ENCODE results near the gene MBOAT7. TPM values are rescaled to one million over a fixed set of nuclear protein-coding genes. Genes with fewer than 3 reads are reported as not detected.

The MBOAT7 gene
- total and polyA plus RNA-seq, 2 of the 8 experiments (the other 6 are each of a cell fraction or from before 2014, with no cell fraction given) = 85.5 to 90.9 TPM

- ChIA-PET CTCF (ENCODE audit: partially characterized antibody) (interaction anchor here (0.7 to 1.6 kb wide), 6 partner anchors 11 to 1092 kb away, joined by 3 to 5 read pairs (median 4); partner anchors contain the start of gene MBOAT7), POLR2A (ENCODE audit: partially characterized antibody) (interaction anchor here (1.0 to 3.5 kb wide), 6 partner anchors 17 to 91 kb away, joined by 3 to 11 read pairs (median 3); partner anchors contain the start of gene MBOAT7)
- DNase-seq (ENCODE audit: low read depth in 1 of 2, low spot score in 2 of 2) = no peak
- Histone ChIP-seq H3K79me2 (ENCODE audit: control insufficient read depth in 1 of 2, insufficient read depth in 2 of 2, low read length in 2 of 2) (no peaks in the 10 kb centered on the region), H3K4ac (replicated peaks; ENCODE audit: insufficient read length, low read depth, low read length) (no peak overlapping the region), H2BK5ac (ENCODE audit: low read depth, low read length) (no peak overlapping the region), H4K91ac (replicated peaks; ENCODE audit: insufficient read length, low read length) (no peak overlapping the region), H3K56ac (replicated peaks; ENCODE audit: insufficient read length, low read depth, low read length) (no peak overlapping the region), H2BK15ac (ENCODE audit: low read length) (no peak overlapping the region), H3K23ac (ENCODE audit: insufficient read length) (no peak overlapping the region), H2BK20ac (ENCODE audit: low read length) (no peak overlapping the region), H4K8ac (ENCODE audit: extremely low read depth, insufficient read depth, low read length) (no peak overlapping the region), H4K5ac (ENCODE audit: insufficient read length, low read depth, low read length) (no peak overlapping the region), H4K20me1 (replicated peaks in 1 of 2; ENCODE audit: control insufficient read depth in 1 of 2, insufficient read depth in 2 of 2, low read length in 2 of 2) (peaks cover 1 to 3% of the 10 kb centered on the region in 2 experiments), H3K4me1 (replicated peaks in 1 of 4; ENCODE audit: control insufficient read depth in 3 of 4, insufficient read depth in 4 of 4, low read length in 3 of 4) (peaks cover 0 to 12% (median 6%) of the 10 kb centered on the region in 4 experiments; a peak in 6 of 7 replicates), H3K4me2 (ENCODE audit: insufficient read depth in 1 of 2, low read depth in 2 of 2, low read length in 2 of 2) (no peak overlapping the region), H2AK5ac (ENCODE audit: low read depth, low read length) (no peak overlapping the region), H2AFZ (ENCODE audit: low read length) (no peak overlapping the region), H3K9ac (replicated peaks in 1 of 4; ENCODE audit: extremely low read depth in 1 of 4, low read depth in 3 of 4, low read length in 3 of 4) (no peak overlapping the region), H3K18ac (ENCODE audit: extremely low read depth, low read length) (no peak overlapping the region), H3K23me2 (ENCODE audit: low read depth, low read length) (peaks cover 4% of the 10 kb centered on the region; the same call in 1 of the 2 replicates), H2BK120ac (replicated peaks; ENCODE audit: low read depth, low read length) (no peak overlapping the region), H3K4me3 (ENCODE audit: extremely low read depth in 1 of 4, insufficient read depth in 2 of 4, low read depth in 3 of 4, low read length in 4 of 4) (no peak overlapping the region), H3K9me3 (ENCODE audit: insufficient read depth in 2 of 2, low read depth in 1 of 2, low read length in 1 of 2) (no peaks in the 10 kb centered on the region), H3K27me3 (replicated peaks in 1 of 4; ENCODE audit: control insufficient read depth in 3 of 4, extremely low read depth in 1 of 4, insufficient read depth in 3 of 4, low read length in 3 of 4) (0 out of 7 replicates have a peak, but pooled peaks cover 0 to 2% (median 0%) of the 10 kb centered on the region in 4 experiments), H2BK12ac (ENCODE audit: low read depth, low read length) (no peak overlapping the region), H3K79me1 (ENCODE audit: low read depth, low read length) (no peaks in the 10 kb centered on the region), H3K14ac (ENCODE audit: insufficient read length) (no peak overlapping the region), H3K27ac (ENCODE audit: low read depth, low read length) (no peak overlapping the region), H3K36me3 (ENCODE audit: control insufficient read depth in 2 of 4, insufficient read depth in 4 of 4, low read length in 3 of 4) (no peaks in the 10 kb centered on the region)
- 92% methylated on average over 14 of the region's 21 CpGs; no CpG with 5 or more reads in 1 of the 2 experiments for WGBS, 2 experiments (ENCODE audit: extremely low coverage in 1 of 2, insufficient coverage in 1 of 2, insufficient read length in 1 of 2, insufficient replicate concordance in 2 of 2, low coverage in 1 of 2, low lambda C conversion rate in 2 of 2, missing lambda C conversion rate in 1 of 2)
- TF ChIP-seq TAF7 (optimal IDR thresholded peaks at IDR 0.05; ENCODE audit: borderline replicate concordance, low read depth, low read length) (no peak), EP300 (IDR thresholded peaks at IDR 0.05; ENCODE audit: borderline replicate concordance in 1 of 2, low read depth in 2 of 2, low read length in 2 of 2) (no peak), ASH2L (IDR thresholded peaks at IDR 0.05; ENCODE audit: low read length) (no peak), CBX8 (IDR thresholded peaks at IDR 0.05; ENCODE audit: borderline replicate concordance, low read depth, low read length) (no peak)
- no peak for FAIRE-seq
These were observed 20.1 kb downstream of the MBOAT7 start for GRCh38 chr19:54169149-54169740.
